Activated naive CD8-positive, alpha-beta T cell treated with anti-CD3 and anti-CD28 coated beads for 36 hours (primary cell): ENCODE data around the gene PTPRR. TPM values are rescaled to one million over a fixed set of nuclear protein-coding genes. Genes with fewer than 3 reads are reported as not detected.

ENCODE experiments used
- DNase-seq: peaks from one replicate; pipeline ENCODE4 v3.0.0; 2021
- H3K27ac Mint-ChIP-seq: one replicate; pipeline ENCODE4 v1.8.0; 2022; ENCODE audit warnings: mild to moderate bottlenecking, moderate library complexity, mixed read lengths
- H3K27me3 Mint-ChIP-seq: one replicate; pipeline ENCODE4 v1.8.0; 2022; ENCODE audit warnings: mild to moderate bottlenecking, mixed read lengths
- H3K36me3 Mint-ChIP-seq: one replicate; pipeline ENCODE4 v1.8.0; 2021; ENCODE audit warnings: mild to moderate bottlenecking, mixed read lengths
- H3K4me1 Mint-ChIP-seq: one replicate; pipeline ENCODE4 v1.8.0; 2021; ENCODE audit warnings: mixed read lengths
- H3K4me3 Mint-ChIP-seq: one replicate; pipeline ENCODE4 v1.8.0; 2022; ENCODE audit warnings: mild to moderate bottlenecking, moderate library complexity, mixed read lengths
- H3K9me3 Mint-ChIP-seq: one replicate; pipeline ENCODE4 v1.8.0; 2022; ENCODE audit warnings: mixed read lengths
- total RNA-seq, 2 experiments: library from RNA; stranded (reverse); gene quantifications; one replicate each; pipeline ENCODE4 v1.2.3, GENCODE V29; 2021

The PTPRR gene
- total RNA-seq, 2 experiments from 2014 or later, result not detected

- DNase-seq, result no peak
- H3K27me3 Mint-ChIP-seq, result no peaks in the 10 kb centered on the region
These were observed 83.5 kb downstream of the PTPRR start for GRCh38 chr12:70837026-70837425.

GRCh38 chr12:70835948-70836347, 84.6 kb downstream of the PTPRR start:
- Mint-ChIP-seq H3K4me1 (no peaks in the 10 kb centered on the region), H3K9me3 (no peaks in the 10 kb centered on the region), H3K4me3 (no peak overlapping the region), H3K27ac (no peak overlapping the region), H3K36me3 (no peaks in the 10 kb centered on the region), H3K27me3 (no peaks in the 10 kb centered on the region)
- DNase-seq, result no peak

More at GRCh38 chr12:70837026-70837425, 83.5 kb downstream of the PTPRR start:
- no peak overlapping the region for H3K4me3 Mint-ChIP-seq
- H3K4me1 Mint-ChIP-seq, result no peaks in the 10 kb centered on the region
- H3K36me3 Mint-ChIP-seq, result no peaks in the 10 kb centered on the region
- H3K27ac Mint-ChIP-seq, result no peak overlapping the region
- no peaks in the 10 kb centered on the region for H3K9me3 Mint-ChIP-seq

GRCh38 chr12:70831543-70831942, 89.0 kb downstream of the PTPRR start:
- no peak for DNase-seq
- Mint-ChIP-seq H3K9me3 (no peaks in the 10 kb centered on the region), H3K4me3 (no peak overlapping the region), H3K27ac (no peak overlapping the region), H3K27me3 (no peaks in the 10 kb centered on the region), H3K4me1 (no peaks in the 10 kb centered on the region), H3K36me3 (no peaks in the 10 kb centered on the region)

DNA sequence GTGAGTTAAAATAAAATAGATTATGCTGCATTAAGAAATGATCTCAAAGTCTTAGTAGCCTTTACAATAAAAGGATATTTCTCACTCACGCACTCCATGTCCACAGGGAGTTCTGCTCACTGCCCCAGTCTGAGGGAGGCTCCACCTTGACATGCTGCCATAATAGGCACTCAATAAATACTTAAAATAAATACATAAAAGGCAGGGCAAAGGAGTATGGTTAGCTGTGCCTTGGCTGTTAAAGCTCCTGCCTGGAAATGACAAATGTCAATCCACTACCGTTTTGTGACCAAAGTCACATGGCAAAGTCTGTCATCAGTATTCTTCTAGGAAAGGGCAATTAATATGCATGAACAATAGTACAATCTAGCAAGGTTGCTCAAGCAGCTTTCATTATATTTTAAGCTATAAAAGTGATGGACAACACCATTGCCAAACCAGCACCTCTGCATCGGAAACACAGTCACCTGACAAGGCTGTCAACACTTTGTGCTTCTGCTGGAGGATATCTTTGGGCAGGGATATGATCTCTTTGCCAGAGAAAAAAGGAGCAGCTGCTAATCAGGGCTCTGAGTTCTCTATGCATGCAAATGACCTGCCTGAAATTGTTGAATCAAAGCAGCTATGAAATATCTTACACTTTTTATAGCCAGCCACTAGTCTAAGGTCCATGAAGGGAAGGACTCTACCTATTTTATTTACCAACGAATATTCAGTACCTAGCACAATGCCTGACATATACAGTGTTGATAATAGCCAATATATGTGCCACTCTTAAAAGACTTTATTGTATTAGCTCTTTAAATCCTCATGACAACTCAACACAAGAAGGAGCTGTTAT, 90.1 kb downstream of the PTPRR start:
- Mint-ChIP-seq H3K27ac (no peak overlapping the region), H3K36me3 (no peaks in the 10 kb centered on the region), H3K9me3 (no peaks in the 10 kb centered on the region), H3K4me3 (no peak overlapping the region), H3K27me3 (no peaks in the 10 kb centered on the region), H3K4me1 (no peaks in the 10 kb centered on the region)
- no peak for DNase-seq

DNA sequence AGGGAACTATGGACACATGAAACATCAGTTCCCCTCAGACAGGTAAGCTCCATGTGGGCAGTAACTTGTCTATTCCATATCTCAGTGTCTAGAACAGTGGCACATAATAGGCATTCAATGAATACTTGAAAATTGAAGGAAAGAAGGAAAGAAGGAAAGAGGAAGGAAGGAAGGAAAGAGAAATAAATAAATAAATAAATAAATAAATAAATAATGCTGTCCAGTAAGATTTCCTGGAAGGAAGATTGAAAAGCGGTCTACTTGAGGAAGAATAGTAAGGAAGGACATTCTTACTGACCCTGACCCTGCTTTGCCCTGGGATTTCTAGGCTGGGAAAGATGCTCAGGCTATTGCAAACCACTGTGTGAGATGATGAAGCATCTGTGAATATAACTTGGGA, 91.5 kb downstream of the PTPRR start:
- DNase-seq, result no peak
- no peaks in the 10 kb centered on the region for H3K27me3 Mint-ChIP-seq
- no peak overlapping the region for H3K4me3 Mint-ChIP-seq
- no peaks in the 10 kb centered on the region for H3K36me3 Mint-ChIP-seq
- no peaks in the 10 kb centered on the region for H3K4me1 Mint-ChIP-seq
- H3K27ac Mint-ChIP-seq, result no peak overlapping the region
- no peaks in the 10 kb centered on the region for H3K9me3 Mint-ChIP-seq

GRCh38 chr12:70828351-70828750, 92.2 kb downstream of the PTPRR start:
- no peak overlapping the region for H3K4me3 Mint-ChIP-seq

DNA sequence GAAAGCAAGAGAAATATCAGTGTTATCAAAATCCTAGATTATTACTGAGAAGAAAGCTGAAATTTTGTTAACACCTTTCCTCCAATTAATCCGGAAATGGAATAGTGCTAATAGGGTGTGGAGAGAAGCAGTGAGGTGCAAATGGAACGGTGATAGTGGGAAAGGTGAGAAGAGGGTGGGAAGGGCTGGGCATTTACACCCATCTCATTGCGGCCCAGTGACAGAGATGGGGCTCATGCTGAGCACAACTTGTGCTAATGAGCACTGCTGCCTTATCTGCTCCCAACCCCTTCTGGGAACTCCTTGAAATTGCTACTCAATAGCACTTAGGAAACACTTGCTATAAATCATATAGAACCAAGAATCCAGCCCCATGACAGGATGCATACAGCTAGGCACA, 94.4 kb downstream of the PTPRR start:
- no peak overlapping the region for H3K4me3 Mint-ChIP-seq
- no peaks in the 10 kb centered on the region for H3K36me3 Mint-ChIP-seq
- no peaks in the 10 kb centered on the region for H3K4me1 Mint-ChIP-seq
- no peak for DNase-seq
- H3K27ac Mint-ChIP-seq, result no peak overlapping the region
- H3K9me3 Mint-ChIP-seq, result no peaks in the 10 kb centered on the region
- H3K27me3 Mint-ChIP-seq, result no peaks in the 10 kb centered on the region

More at GRCh38 chr12:70828351-70828750, 92.2 kb downstream of the PTPRR start:
- no peaks in the 10 kb centered on the region for H3K4me1 Mint-ChIP-seq
- no peaks in the 10 kb centered on the region for H3K36me3 Mint-ChIP-seq
- DNase-seq, result no peak
- no peaks in the 10 kb centered on the region for H3K9me3 Mint-ChIP-seq
- H3K27ac Mint-ChIP-seq, result no peak overlapping the region
- H3K27me3 Mint-ChIP-seq, result no peaks in the 10 kb centered on the region

DNA sequence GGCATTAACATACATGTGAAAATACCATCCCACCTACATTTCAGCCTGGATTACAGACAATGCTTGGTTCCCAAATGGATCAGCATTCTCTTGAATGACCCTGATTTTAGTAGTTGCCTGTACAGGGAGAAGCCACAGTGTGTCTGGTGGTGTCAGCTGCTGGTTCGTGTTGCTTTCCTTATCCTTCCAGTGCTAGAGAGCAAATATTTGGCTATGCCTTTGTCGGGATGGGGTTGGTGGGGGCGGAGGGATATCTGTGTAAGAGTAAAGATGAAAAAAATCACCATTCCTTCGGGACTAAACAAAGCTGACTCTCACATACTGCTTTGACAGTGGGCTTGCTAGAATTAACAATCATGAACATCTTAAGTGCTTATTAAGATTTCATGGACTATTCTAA, 96.0 kb downstream of the PTPRR start:
- Mint-ChIP-seq H3K27ac (no peak overlapping the region), H3K4me1 (no peaks in the 10 kb centered on the region), H3K36me3 (no peaks in the 10 kb centered on the region), H3K9me3 (peaks cover 3% of the 10 kb centered on the region), H3K27me3 (no peaks in the 10 kb centered on the region), H3K4me3 (no peak overlapping the region)
- no peak for DNase-seq

- Mint-ChIP-seq H3K27me3 (no peaks in the 10 kb centered on the region), H3K36me3 (no peaks in the 10 kb centered on the region), H3K9me3 (peaks cover 4% of the 10 kb centered on the region), H3K4me1 (no peaks in the 10 kb centered on the region), H3K4me3 (no peak overlapping the region), H3K27ac (no peak overlapping the region)
- DNase-seq, result no peak
These were observed 97.2 kb downstream of the PTPRR start for GRCh38 chr12:70823182-70823976.

- no peak for DNase-seq
- H3K9me3 Mint-ChIP-seq, result peaks cover 4% of the 10 kb centered on the region
- no peak overlapping the region for H3K27ac Mint-ChIP-seq
- H3K36me3 Mint-ChIP-seq, result no peaks in the 10 kb centered on the region
- H3K4me1 Mint-ChIP-seq, result no peaks in the 10 kb centered on the region
- no peak overlapping the region for H3K4me3 Mint-ChIP-seq
- H3K27me3 Mint-ChIP-seq, result no peaks in the 10 kb centered on the region
These were observed 98.1 kb downstream of the PTPRR start for GRCh38 chr12:70822412-70822811.

GRCh38 chr12:70815971-70816391, 104.6 kb downstream of the PTPRR start:
- H3K9me3 Mint-ChIP-seq, result peaks cover 4% of the 10 kb centered on the region
- H3K4me3 Mint-ChIP-seq, result no peak overlapping the region
- H3K27ac Mint-ChIP-seq, result no peak overlapping the region
- no peaks in the 10 kb centered on the region for H3K4me1 Mint-ChIP-seq
- peaks cover 4% of the 10 kb centered on the region for H3K27me3 Mint-ChIP-seq
- no peak for DNase-seq
- no peaks in the 10 kb centered on the region for H3K36me3 Mint-ChIP-seq

GRCh38 chr12:70815056-70815455, 105.5 kb downstream of the PTPRR start:
- Mint-ChIP-seq H3K4me1 (no peaks in the 10 kb centered on the region), H3K36me3 (no peaks in the 10 kb centered on the region), H3K27me3 (peaks cover 4% of the 10 kb centered on the region), H3K4me3 (no peak overlapping the region), H3K9me3 (peaks cover 1% of the 10 kb centered on the region), H3K27ac (no peak overlapping the region)
- DNase-seq, result no peak

DNA sequence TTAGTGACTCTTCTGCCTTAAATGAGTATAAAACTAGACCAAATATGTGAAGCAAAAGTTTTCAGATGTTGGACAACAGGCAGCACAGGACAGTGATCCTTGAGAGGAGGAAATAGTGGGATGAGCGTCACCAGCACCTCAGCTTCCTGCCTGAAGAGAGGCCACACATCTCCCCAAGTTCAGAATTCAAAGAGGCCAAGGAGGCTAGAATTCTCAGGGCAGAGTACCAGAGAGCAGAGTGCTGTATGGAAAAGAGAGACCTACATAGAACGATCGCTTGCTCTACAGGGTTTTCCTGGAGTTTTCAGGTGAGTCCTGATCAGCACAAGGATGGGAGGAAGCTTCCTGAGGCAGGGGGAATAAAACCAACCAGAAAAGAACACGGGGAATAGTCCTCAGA, 107.0 kb downstream of the PTPRR start:
- Mint-ChIP-seq H3K4me1 (no peaks in the 10 kb centered on the region), H3K4me3 (no peak overlapping the region), H3K9me3 (no peaks in the 10 kb centered on the region), H3K27me3 (peaks cover 4% of the 10 kb centered on the region), H3K27ac (no peak overlapping the region), H3K36me3 (no peaks in the 10 kb centered on the region)
- DNase-seq, result no peak

DNA sequence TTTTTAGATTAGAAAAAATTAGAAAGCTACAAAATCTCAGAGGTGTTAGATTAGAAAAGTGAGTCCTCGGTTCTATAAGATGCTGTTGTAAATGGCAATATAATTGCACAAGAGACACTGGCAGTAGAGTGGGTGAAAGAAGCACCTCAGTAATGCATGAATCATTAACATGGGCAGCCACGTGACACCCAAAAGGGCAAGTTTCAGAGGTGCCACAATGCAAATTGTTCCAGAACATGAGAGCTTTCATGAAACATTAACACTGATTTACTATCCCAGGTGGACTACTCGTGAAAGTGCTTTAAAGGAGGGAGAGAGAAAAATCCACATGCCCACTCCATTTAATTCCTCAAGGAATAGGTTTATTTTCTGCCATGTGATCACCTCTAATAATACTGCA, 108.4 kb downstream of the PTPRR start:
- Mint-ChIP-seq H3K4me1 (no peaks in the 10 kb centered on the region), H3K9me3 (peaks cover 4% of the 10 kb centered on the region), H3K27ac (no peak overlapping the region), H3K27me3 (peaks cover 4% of the 10 kb centered on the region), H3K36me3 (no peaks in the 10 kb centered on the region), H3K4me3 (no peak overlapping the region)
- no peak for DNase-seq

DNA sequence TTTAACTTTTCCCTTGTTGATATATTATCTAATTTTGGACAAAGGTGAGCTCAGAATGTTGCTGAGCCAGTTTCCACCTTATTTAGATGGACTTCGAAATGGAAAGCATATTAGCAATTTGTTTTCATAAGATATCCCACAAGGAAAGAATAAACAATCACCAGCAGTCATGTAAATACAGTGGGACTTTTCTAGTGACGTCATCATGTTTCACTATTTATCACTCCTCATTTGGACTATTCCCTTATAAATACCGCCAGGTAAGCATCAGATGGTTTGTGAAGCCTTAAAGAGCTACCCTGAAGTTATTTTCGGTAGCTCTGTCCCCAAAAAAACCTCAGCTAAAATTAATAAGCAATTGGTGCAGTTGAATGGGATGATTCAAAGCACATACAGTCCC, 110.7 kb downstream of the PTPRR start:
- no peaks in the 10 kb centered on the region for H3K36me3 Mint-ChIP-seq
- peaks cover 4% of the 10 kb centered on the region for H3K27me3 Mint-ChIP-seq
- no peaks in the 10 kb centered on the region for H3K4me1 Mint-ChIP-seq
- H3K27ac Mint-ChIP-seq, result no peak overlapping the region
- peaks cover 4% of the 10 kb centered on the region for H3K9me3 Mint-ChIP-seq
- no peak for DNase-seq
- no peak overlapping the region for H3K4me3 Mint-ChIP-seq
